Right lung (tissue), 5 donors: ENCODE measurements around the gene CCSER2. TPM values are rescaled to one million over a fixed set of nuclear protein-coding genes. Genes with fewer than 3 reads are reported as not detected.

Experiments used
- DNase-seq, 2 donors: peaks; one replicate each; pipeline ENCODE4 v3.0.0-alpha.2; 2013
- polyA plus RNA-seq, 5 donors: library from polyadenylated mRNA; unstranded; fragments of 120-200 nt; gene quantifications; one replicate each; pipeline versions ENCODE4 v1.2.1 to v1.2.3, GENCODE V29; 2013; ENCODE audit warnings: inconsistent platforms in 1 of 5, low replicate concordance in 1 of 5; ENCODE audit not compliant: insufficient read length in 5 of 5, insufficient read depth in 1 of 5

Gene CCSER2
- polyA plus RNA-seq, 5 donors, result 29.9 to 43.7 (median 39.4) TPM

DNA sequence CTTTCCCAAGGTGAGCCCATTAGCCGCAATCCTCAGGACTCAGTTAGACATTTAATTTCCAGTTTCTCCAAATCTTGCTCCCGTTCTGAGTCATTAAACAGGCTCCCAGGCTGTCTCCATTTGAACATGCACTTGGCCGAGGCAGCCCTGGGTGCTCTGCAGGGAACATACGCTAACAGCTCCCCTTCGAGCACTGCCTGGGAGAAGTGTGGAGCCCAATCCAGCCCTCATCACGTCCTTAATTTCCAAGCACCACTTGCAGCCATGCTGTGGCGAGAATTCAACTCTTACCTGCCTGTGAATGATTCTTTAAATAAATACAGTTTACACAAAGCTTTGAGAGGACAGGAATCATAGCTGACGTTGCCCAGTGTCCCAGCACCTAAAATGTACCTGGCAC, 218.2 kb downstream of the CCSER2 start:
- no peak for DNase-seq

DNA sequence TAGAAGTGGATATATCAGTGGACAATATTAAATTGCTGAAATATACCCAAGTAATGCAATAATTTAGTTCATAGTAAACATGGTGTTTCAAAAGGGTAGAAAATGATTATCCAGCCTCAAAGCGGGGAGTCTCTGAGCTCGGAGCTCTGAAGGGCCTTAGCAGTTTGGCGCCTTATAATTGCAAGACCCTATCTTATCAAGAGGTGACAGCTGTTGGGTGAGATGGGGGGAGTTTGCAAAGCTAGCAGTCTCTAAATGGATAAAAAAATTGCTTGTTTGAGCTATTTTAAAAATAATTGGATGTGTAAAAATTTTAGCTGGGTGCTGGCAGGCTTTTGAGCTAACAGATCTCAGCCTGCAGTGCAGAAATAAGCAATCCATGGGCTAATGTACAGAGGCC, 219.2 kb downstream of the CCSER2 start:
- DNase-seq, result no peak

DNA sequence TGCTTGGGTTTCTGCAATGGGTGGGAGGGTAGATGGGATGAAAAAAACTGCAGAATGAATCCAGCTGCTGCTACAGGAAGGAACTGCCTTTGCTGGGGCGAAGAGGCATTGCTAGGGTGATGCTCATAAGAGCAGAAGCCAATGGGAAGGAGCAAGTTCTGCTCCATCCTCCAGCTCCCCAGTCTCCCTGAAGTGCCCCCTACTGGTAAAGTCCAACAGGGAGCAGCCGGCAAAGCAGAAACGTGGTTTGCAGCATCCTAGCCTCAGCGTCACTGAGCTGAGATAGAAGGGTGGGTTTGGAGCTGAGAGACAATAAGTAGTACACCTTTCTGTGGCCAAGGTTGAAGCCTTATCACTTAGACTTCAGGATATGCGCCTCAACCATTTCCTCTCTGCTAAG, 220.5 kb downstream of the CCSER2 start:
- no peak for DNase-seq

DNA sequence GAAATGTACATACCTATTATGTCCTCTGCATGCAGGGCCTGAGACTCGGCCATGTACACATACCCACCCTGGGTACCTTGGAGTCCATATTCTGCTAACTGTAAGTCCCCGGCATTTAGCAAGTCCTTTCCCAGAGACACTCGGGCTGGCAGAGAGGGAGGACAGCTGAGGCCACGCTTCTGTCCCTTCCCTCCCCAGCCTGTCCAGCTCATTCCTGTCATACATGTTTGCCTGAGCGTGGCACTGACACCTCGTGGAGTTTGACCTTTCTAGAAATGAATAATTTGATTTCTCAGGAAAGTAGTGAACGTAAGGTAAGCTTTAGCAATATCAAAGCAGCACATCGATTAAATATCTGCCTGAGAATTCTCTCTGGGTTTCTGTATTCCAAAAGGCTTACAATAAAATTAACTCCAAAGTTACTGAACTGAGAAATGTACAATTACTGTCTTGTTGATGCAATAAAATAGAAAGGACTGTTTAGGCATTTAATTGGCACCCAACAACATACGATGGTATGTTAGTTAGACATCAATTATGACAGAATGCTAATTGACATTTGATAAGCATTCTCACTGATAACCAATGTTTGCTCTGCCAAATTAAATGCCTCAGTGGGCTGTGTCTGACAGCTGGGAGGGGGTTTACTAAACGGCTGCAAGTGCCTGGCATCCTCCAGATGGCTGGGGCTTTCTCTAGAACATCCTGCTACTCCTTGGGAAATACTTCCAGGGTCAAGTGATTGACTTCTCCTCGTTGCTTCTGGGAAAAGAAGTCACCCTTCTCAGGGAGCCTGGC, 221.2 kb downstream of the CCSER2 start:
- DNase-seq, result no peak

DNA sequence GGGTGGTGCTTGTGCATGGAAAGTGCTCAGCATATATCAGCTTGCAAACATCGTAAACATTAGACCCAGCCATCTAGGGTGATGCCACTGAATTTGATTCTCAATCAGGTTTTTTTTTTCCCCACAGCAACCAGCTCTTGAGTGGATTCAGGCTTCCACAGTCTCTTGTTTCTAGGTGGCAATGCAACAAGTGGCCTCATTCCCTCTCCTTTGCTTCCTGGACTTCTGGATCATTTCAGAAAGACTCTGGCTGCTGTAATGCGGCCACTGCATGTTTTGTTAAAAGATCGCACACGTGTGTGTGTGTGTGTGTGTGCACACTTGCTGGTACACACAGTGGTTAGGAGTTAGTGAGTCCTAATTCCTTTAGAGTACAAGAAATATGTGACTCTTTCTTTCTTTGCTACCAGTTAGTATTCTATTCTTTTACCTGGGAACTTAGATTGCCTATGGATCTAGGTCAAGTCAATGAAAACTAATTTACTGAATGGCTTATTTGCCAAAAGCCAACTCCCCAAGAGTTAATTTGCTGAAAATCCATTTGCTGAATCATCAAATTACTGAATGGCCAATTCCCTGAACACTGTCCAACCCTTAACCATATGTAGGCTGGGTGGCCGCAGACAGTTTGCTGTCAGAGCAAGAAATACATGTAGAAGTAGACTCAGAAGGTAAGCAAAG, 222.5 kb downstream of the CCSER2 start:
- DNase-seq, result no peak

DNA sequence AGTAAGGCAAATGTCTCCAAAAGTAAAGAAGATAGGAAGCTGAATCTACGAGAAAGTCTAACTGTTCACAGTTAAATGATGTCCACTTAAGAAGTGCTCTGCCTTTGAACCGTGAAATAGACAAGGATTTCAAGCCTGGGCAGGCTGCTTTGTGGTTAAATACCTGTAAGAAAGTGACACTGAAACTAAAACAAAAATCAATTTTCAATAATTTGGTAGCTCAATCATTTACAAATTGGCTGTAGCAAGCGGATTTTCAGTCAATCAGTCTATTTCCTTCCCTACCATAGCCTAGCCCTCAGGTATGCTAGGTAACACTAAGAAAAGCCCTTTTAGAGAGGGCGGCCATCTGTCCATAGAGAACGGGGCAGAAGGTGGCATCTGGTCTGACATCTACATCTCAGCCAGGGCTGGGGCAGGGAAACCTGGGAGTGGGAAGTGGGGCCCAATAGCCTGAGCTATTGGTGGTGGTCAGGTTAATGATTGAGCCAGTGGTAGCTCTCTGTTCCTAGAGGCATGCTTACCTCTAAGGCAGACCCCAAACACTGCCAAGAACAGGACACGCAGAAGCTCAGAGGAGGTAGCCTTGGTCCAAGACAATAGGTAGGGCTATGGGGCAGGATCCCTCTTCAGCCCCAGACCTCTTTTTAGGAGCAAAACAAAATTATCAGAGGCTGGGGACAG, 223.2 kb downstream of the CCSER2 start:
- no peak for DNase-seq

DNA sequence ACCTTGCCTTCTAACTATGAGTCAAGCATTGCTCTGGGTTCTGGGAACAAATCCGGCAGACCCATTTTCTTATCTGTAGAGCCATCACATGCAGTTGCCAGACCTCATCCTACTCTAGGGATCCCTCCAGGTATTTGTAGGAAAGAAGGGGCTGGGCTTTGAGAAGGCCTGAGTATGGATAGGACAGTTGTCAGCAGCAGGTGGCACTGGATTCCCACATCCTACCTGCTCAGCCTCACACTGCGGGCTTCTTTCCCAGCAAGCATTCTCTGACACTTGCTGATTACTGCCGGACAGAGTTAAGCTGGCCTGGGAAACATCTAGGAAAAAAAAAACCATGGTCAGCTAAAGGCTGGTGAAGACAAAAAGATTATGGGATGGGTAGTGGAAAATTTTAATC, 224.1 kb downstream of the CCSER2 start:
- DNase-seq, result no peak

DNA sequence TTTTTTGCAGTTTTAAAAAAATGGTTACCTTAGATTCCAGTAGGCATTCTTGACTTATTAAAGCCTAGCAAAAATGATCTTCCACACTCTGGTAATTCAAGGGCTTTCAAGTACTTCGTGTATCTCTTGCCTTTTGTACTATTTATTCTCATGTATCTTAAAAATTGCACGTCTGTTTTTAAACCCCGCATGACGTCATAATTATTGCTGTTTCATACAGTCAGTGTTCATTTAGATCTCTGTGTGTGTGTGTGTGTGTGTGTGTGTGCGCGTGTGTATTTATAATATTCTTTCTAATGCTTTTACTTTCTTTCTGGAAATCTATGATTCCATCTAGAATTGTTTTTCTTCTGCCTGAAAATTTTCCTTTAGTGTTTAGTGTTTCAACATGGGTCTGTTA, 234.2 kb downstream of the CCSER2 start:
- DNase-seq, result no peak

DNA sequence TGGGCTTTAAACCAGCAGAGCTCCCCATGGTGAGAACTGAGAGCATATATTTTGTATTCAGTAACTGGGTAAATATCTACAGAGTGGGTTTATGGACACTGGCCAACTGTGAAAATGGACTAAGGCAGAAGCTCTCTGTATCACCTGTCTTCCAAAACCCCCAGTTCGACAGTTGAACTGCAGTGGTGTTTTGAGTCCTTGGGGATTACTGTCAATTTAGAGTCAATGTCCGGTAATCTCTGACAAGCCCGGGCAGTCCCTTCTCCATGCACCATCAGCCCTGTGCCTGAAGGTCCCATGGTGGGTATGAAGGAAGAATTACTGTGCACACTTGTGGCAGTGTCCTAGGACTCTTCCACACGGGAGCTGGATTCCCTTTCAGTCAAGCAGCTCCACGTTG, 235.0 kb downstream of the CCSER2 start:
- no peak for DNase-seq

DNA sequence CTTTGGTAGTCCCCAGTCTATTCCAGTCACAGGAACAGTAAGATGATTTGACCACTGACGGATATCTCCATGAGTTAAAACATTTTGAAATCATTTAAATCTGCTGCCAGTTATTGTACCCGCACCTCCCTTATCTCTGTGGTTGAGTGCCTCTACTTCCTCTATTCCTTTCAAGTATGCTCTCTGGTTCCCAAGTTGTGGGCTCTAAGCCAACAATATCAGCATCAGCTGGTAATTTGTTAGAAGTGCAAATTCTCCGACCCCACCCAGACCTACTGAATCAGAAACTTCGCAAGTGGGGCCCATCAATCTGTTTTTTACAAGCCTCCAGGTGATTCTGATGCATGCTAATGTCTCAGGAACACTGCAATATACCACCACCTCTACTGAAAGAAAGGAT, 235.5 kb downstream of the CCSER2 start:
- DNase-seq, result no peak

DNA sequence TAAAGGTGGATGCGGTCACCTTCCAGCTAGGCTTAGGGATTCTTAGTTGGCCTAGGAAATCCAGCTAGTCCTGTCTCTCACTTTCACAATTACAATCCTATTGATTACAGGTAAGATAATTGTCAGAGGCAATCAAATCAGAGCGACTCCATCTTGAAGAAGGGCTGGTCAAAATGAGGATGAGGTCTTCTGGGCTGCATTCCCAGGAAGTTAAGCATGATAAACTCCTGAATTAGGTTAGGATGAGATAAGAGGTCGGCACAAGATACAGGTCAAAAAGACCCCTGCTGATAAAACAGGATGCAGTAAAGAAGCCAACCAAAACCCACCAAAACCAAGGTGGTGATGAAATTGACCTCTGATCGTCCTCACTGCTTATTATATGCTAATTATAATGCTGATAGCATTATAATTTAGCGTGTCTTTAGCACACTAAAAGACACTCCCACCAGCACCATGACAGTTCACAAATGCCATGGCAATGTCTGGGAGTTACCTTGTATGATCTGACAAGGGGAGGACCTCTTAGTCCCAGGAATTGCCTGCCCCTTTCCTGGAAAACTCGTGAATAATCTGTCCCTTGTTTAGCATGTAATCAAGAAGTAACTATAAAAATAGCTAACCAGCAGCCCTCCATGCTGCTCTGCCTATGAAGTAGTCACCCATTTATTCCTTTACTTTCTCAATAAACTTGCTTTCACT, 237.6 kb downstream of the CCSER2 start:
- no peak for DNase-seq

DNA sequence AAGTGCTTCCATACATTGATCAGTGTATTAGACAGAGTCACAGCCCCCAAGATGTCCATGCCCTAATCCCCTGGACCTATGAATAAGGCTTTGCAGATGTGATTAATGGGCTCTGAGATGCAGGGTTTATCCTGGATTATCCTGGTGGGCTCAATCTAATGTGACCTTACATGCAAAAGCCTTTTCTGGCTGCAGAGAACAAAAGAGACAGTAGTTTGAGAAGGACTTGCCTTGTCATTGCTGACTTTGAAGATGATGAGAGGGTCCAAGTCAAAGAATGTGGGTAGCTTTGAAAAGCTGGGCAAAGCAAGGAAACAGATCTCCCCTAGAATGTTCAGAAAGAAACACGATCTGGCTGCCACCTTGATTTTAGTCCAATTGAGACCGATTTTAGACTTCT, 238.7 kb downstream of the CCSER2 start:
- no peak for DNase-seq

Other genes starting within 250 kb of the CCSER2 start
- gene GHITM, start 189.1 kb upstream of the CCSER2 start, polyA plus RNA-seq, result 100 to 1,000 TPM; 109 to 136 (median 122) TPM
- under 1 TPM in 1 of 5 donors, not detected in 4; 0.15 TPM for gene GPR15LG, start 154.8 kb upstream of the CCSER2 start, polyA plus RNA-seq
- under 1 TPM; 0.10 to 0.40 (median 0.23) TPM for gene CDHR1, start 134.1 kb upstream of the CCSER2 start, polyA plus RNA-seq
- gene LRIT2, start 103.0 kb upstream of the CCSER2 start, polyA plus RNA-seq, result not detected
- not detected for gene LRIT1, start 87.0 kb upstream of the CCSER2 start, polyA plus RNA-seq
- gene RGR, start 83.5 kb upstream of the CCSER2 start, polyA plus RNA-seq, result 1 to 10 TPM in 1 of 5 donors, under 1 TPM in 1, not detected in 3; 0.27 to 1.3 TPM